GM19328 (cell line): Measurements from ENCODE around the gene KANK2.
"Not testable (repeated sequence)": the region's sequence is repeated elsewhere in the genome, so short reads cannot be mapped to it uniquely, and the experiment has no call there.

Source experiments
- ATAC-seq: cut with Tn5 transposase; IDR thresholded peaks from one replicate; pipeline ENCODE4 v1.9.1; 2021; ENCODE audit warnings: mild to moderate bottlenecking, moderate library complexity; ENCODE audit not compliant: unreplicated experiment

Gene KANK2

DNA sequence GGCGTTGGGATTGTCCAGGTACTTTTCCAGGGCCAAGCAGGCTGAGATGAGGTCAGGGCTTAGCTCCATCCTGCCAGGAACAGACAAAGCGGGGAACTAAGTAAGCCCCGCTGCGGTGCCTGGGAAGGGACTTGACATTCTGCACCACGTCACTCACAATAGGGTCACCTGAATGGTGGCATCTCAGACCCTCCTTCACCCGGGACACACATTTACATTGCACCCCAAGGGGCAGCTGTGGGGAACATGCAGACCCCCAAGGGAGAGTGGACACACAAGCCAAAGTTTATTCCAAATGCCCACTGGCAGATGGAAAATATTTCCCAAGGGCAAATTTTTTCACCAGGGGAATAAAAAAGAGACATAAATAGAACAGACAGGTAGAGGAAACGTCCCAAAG is 21.4 kb downstream of the KANK2 start:
- no peak for ATAC-seq

DNA sequence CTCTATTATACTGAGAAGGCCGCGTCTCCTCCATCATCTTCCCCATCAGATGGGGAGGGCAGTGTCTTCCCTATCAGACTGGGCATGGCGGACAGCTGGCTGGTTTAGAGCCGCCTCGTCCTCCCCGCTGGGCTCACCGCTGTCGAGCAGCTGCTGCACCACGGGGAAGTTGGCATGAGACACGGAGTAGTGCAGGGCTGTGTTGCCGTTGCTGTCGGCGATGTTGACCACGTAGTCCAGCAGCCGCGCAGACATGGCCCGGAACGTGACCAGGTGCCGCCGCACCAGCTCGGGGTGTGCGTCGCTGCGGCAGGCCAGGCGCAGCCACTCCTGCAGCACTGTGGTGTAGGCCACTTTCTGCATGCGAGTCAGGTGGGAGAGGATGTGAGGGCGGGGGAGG is 23.0 kb downstream of the KANK2 start:
- no peak for ATAC-seq

- no peak for ATAC-seq
These were observed 23.7 kb downstream of the KANK2 start for GRCh38 chr19:11173516-11174155.

DNA sequence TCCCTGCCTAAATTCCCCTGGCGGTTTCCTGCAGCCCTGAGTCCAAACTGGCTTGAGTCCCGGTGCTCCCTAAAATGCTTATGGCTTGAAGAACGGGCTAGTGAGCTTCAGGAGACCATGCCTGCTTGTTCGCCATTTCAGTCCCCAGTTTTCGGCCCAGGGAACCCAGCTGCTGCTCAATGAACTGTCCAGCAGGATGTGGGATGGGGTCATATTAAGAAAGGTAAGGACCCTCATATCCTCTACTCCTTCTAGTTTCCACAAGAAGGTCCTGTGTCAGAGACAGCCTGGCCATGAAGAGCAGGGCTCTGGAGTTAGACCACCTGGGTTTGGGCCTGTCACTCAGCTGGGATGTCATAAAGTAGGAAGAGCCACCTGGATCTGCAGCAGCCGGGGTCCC is 24.8 kb downstream of the KANK2 start:
- ATAC-seq: no peak

DNA sequence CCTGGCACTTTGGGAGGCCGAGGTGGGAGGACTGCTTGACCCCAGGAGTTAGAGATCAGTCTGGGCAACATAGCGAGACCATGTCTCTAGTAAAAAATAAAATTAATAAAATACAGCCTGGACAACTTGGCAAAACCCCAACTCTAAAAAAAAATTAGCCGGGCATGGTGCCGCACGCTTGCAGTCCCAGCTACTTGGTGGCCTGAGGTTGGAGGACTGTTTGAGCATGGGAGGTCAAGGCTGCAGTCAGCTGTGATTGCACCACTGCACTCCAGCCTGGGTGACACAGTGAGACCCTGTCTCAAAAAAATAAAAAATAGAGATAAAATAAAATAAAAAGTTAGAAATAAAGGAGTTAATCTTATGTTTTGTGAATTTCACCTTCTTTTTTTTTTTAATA is 26.2 kb downstream of the KANK2 start:
- no peak for ATAC-seq

DNA sequence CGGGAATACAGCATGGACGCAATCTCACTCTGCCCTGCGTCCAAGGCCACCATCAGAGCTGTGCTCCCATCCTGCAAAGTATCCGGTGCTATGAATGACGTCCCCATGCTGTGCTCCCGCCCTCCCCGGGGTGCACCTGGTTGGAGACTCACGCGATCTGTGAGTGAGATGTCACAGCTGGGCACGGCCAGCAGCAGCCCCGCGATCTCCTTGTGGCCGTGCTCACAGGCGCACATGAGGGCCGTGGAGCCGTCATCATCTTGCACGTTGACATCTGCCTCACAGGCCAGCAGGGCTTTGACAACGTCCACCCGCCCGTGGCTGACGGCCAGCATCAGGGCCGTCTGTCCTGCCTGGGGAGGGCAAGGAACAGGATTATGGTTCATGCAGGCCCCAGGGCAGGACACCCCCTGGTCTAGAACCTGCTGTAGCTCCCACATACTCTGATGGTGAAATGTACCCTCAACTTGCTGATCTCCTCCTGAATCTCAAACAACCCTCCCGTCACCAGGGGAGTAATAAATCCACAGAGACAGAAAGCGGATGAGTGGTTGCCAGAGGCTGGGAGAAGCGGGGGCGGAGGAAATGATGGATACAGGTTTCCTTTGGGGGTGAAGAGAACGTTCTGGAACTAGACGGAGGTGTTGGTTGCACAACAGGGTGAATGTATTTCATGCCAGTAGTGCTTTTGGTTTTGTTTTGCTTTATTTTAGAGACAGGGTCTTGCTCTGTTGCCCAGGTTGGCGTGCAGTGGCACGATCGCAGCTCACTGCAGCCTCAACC is 27.3 kb downstream of the KANK2 start:
- ATAC-seq: no peak

- no peak for ATAC-seq
These were observed 28.8 kb downstream of the KANK2 start for GRCh38 chr19:11168568-11168967.

DNA sequence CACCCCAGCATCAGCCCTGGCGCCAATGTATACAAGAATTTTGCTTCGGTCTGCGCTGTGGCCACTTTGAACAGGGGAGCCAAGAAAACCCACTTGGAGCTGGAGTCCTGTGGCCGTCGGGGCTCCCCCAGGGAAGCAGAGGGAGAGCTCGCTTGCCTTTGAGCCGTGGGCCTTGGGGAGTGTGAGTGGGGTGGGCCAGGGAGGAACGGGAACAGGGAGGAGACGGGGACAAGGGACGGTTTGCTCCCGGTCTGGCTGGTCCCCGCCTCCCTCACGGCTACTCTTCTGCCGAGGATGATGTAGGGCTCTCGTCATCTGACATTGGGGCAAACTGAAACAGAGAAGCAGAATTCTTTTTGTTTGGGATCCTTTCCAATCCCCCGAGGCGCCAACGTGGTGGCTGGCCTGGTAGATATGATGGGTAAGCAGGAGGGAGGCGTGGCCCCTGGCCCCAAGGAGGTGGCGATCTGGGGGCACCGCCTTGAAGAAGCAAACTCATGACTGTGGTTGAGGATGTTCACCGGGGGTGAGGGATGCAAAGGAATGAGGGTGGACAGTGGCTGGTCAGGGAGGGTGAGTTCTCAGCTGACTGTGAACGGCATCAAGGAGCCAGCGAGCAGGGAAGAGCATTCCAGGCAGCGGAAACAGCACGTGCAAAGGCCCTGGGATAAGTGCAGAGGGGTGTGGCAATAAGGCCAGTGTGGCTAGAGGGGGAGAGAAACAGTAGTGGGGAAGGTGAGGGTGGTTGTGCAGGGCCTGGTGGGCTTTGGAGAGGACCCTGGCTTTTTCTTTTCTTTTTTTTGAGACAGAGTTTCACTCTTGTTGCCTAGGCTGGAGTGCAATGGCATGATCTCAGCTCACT is 30.8 kb downstream of the KANK2 start:
- ATAC-seq: no peak

DNA sequence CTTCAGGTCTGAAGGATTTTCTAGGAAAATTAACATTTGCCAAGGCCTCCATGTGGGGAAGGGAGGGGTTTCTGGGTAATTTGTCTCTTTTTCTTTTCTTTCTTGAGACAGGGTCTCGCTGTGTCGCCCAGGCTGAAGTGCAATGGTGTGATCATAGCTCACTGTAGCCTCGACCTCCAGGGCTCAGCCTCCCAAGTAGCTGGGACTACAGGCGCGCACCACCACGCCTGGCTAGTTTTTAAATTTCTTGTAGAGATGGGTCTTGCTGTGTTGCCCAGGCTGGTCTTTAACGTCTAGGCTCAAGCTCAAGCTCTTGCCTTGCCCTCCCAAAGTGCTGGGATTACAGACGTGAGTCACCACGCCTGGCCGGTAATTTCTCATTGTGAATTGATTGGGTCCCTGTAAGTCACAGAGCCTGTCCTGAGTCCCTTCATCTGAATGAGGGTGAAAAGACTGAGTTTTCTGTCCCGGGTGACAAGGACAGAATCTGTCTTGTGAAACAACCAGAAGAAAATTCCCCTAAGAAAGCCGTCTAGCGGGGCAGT is 31.8 kb downstream of the KANK2 start:
- ATAC-seq: no peak

- ATAC-seq: no peak
These were observed 32.4 kb downstream of the KANK2 start for GRCh38 chr19:11164879-11165406.

- ATAC-seq: no peak
These were observed 33.0 kb downstream of the KANK2 start for GRCh38 chr19:11164296-11164695.

- ATAC-seq: not testable (repeated sequence)
These were observed 36.9 kb downstream of the KANK2 start for GRCh38 chr19:11160440-11160768.

DNA sequence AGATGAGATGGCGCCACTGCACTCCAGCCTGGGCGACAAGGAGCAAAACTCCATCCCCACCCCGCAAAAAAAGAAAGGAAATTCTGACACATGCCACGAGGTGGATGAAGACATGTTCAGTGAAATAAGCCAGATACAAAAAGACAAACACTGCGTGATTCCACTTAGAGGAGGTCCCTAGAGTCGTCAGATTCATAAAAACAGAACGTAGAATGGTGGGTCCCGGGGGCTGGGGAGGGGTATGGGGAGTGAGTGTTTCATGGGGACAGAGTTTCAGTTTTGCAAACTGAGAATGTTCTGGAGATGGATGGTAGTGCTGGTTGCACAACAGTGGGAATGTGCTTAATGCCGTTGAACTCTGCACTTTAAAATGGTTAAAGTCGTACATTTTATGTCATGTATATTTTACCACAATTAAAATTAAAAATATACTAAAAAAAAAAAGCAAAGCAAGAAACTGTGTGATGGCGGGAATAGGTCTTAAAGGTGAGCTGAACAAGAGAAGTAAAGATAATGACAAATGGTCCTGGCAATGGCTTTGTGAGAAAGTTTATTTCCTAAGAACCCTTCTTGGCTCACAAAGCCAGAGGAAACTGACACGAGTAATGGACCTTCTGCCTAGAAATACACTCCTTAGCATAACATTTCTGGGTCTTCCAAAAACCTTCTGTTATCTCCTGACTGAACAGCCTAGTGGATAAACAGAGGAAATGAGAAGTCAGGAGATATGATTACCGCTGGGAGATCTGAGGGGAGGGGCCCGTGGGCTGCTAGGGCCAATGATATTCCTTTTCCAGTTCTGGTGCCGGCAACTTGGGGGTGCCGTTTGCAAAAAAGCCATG is 37.5 kb downstream of the KANK2 start:
- no peak for ATAC-seq

GRCh38 chr19:11155373-11156120 is 41.8 kb downstream of the KANK2 start, which contains the start of gene SPC24:
Gene SPC24, minus strand, starts transcription at chr19:11155782. Its CDS starts 6 bp downstream, at chr19:11155776.
- ATAC-seq: peak; percentile 94

GRCh38 chr19:11154683-11155047 is 42.7 kb downstream of the KANK2 start:
- ATAC-seq: no peak

DNA sequence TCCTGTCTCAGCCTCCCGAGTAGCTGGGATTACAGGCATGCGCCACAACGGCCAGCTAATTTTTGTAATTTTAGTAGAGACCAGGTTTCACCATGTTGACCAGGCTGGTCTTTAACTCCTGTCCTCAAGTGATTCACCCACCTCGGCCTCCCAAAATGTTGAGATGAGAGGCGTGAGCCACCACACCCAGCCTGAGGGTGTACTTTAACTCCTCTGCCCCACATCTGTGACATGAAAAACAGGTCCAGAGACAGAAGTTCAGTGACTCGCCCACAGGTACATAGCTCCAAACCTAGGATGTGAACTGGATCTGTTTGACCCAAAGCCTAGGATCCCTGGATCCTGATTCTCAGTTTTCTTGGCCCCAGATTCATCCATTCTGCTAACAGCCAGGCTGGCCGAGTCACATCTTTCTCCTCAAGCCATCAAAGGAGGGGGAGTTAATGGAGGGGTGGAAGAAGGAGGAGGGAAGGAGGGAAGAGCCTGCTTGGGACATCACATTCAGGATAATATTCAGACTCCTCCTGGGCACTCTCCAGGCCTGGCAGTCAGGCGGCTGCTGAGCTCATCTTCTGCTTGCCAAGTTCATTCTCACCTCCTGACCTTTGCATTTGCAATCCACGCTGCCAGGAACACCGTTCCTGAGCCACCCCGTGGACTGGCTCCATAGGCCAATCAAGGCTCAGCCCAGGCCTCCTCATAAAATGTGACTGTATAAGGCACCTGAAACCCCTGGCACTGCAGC is 44.9 kb downstream of the KANK2 start:
- ATAC-seq: no peak

DNA sequence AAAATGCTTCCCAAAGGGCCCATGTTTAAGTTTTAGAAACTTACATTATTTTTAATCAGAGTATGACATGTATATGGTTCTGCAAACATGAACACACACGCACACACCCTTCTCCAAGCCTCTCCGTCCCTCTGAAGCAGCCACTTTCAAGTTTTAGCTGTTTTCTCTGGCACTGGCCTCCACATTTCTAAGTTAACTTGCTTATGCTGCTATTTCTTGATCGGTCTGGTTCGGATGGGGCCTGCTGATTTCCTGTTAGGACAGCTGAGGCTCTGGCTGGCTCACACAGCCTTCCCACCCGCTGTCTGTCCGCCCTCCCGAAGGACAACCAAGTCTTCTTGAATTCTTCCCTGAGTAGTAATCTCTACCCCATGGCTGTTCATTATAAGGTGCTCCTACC is 46.2 kb downstream of the KANK2 start:
- ATAC-seq: no peak

DNA sequence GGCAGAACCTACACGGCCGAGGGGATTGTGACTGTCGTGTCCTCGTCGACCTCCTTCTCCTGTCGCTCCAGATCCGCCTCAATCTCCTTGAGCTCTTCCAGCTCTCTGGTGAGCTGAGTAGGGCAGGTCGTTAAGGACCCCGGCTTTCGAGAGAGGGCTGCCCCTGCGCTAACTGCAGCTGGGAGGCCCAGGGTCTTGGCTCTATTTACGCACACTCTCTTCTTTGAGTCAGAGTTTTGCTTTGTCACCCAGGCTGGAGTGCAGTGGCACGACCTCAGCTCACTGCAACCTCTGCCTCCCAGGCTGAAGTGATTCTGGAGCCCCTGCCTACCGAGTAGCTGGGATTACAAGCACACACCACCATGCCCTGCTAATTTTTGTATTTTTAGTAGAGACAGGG is 49.3 kb downstream of the KANK2 start:
- ATAC-seq: no peak

- ATAC-seq: no peak
These were observed 51.8 kb downstream of the KANK2 start for GRCh38 chr19:11145536-11145924.
